G401.6 (cell line): Measurements from ENCODE around the gene PCNT.

Experiments used
- FAIRE-seq: peaks from 2 replicates; lab custom pipeline; 2012; peaks lifted over from hg19 to GRCh38; lab: Jason Lieb, UNC

The PCNT gene

GRCh38 chr21:46411236-46411635, 87.3 kb downstream of the PCNT start:
- no peak for FAIRE-seq

GRCh38 chr21:46411691-46412090, 87.7 kb downstream of the PCNT start:
- FAIRE-seq: no peak

GRCh38 chr21:46412521-46413364, 88.8 kb downstream of the PCNT start:
- no peak for FAIRE-seq

- FAIRE-seq: no peak
These were observed 89.4 kb downstream of the PCNT start for GRCh38 chr21:46413365-46413696.

GRCh38 chr21:46414965-46415275, 91.0 kb downstream of the PCNT start:
- no peak for FAIRE-seq

GRCh38 chr21:46416551-46416950, 92.6 kb downstream of the PCNT start:
- FAIRE-seq: no peak

- no peak for FAIRE-seq
These were observed 94.5 kb downstream of the PCNT start for GRCh38 chr21:46418265-46418946.

- FAIRE-seq: no peak
These were observed 96.6 kb downstream of the PCNT start for GRCh38 chr21:46420241-46421190.

- no peak for FAIRE-seq
These were observed 97.3 kb downstream of the PCNT start for GRCh38 chr21:46421191-46421750.

- no peak for FAIRE-seq
These were observed 98.0 kb downstream of the PCNT start for GRCh38 chr21:46421756-46422555.

- no peak for FAIRE-seq
These were observed 98.8 kb downstream of the PCNT start for GRCh38 chr21:46422636-46423241.

GRCh38 chr21:46423546-46424038, 99.6 kb downstream of the PCNT start:
- FAIRE-seq: no peak

GRCh38 chr21:46424039-46424591, 100.2 kb downstream of the PCNT start:
- no peak for FAIRE-seq

- FAIRE-seq: no peak
These were observed 100.7 kb downstream of the PCNT start for GRCh38 chr21:46424621-46425020.

- no peak for FAIRE-seq
These were observed 101.1 kb downstream of the PCNT start for GRCh38 chr21:46425041-46425440.

GRCh38 chr21:46425571-46425970, 101.6 kb downstream of the PCNT start:
- no peak for FAIRE-seq

GRCh38 chr21:46426313-46427046, 102.5 kb downstream of the PCNT start:
- no peak for FAIRE-seq

- FAIRE-seq: no peak
These were observed 103.6 kb downstream of the PCNT start for GRCh38 chr21:46427516-46427915.

- no peak for FAIRE-seq
These were observed 104.3 kb downstream of the PCNT start for GRCh38 chr21:46428286-46428685.
